Sigmoid colon (tissue), 4 donors: ENCODE results near the gene GLIPR2.

Experiments used
- CTCF ChIP-seq, 4 experiments: fragments of 450-650 bp in 3 of 4; fragments of 200-600 bp in 1 of 4; IDR thresholded peaks; one replicate each; pipeline ENCODE4 v1.5.1; 2016 to 2019; ENCODE audit warnings: antibody characterized with exemption in 4 of 4, mild to moderate bottlenecking in 3 of 4, moderate library complexity in 2 of 4
- POLR2AphosphoS5 ChIP-seq, 4 donors: sonication (generic); formaldehyde crosslinking; IDR thresholded peaks; one replicate each; pipeline ENCODE4 v1.6.1; 2017; ENCODE audit warnings: antibody characterized with exemption in 4 of 4

- TF ChIP-seq CTCF (IDR thresholded peaks at IDR 0.05) (no peak), POLR2AphosphoS5 (IDR thresholded peaks at IDR 0.05) (no peak)
Measured at GRCh38 chr9:36169166-36169565, 32.6 kb downstream of the GLIPR2 start, which contains the start of gene CCIN.
